GM23338 (cell line): Measurements from ENCODE around the gene RBM19. TPM values are rescaled to one million over a fixed set of nuclear protein-coding genes. Genes with fewer than 3 reads are reported as not detected.

Experiments
- ATAC-seq: fragments of 200-7000 bp; cut with Tn5 transposase; 3 replicates; pipeline ENCODE4 v1.9.1; 2020
- DNase-seq: peaks from one replicate; pipeline ENCODE4 v3.0.0-alpha.2; 2015; ENCODE audit warnings: low spot score
- H2AFZ ChIP-seq: fragments of 200-600 bp; sonication (generic); 2 replicates; pipeline ENCODE4 v1.8.0; 2016; ENCODE audit warnings: antibody characterized with exemption, mild to moderate bottlenecking, moderate library complexity
- H3F3A ChIP-seq: fragments of 200-600 bp; sonication (generic); replicated peaks from 2 replicates; pipeline ENCODE4 v1.8.0; 2017; ENCODE audit warnings: antibody characterized with exemption, mixed run types, low read depth
- H3K27ac ChIP-seq: fragments of 200-600 bp; sonication (generic); 2 replicates; pipeline ENCODE4 v1.6.1; 2016; ENCODE audit warnings: low read depth
- H3K27me3 ChIP-seq: fragments of 200-600 bp; sonication (generic); 2 replicates; pipeline ENCODE4 v1.8.0; 2016; ENCODE audit warnings: mild to moderate bottlenecking, mixed run types, moderate library complexity; ENCODE audit not compliant: insufficient read depth
- H3K36me3 ChIP-seq: fragments of 200-600 bp; sonication (generic); 2 replicates; pipeline ENCODE4 v1.8.0; 2016; ENCODE audit warnings: mild to moderate bottlenecking; ENCODE audit not compliant: insufficient read depth
- H3K4me1 ChIP-seq: fragments of 200-600 bp; sonication (generic); 2 replicates; pipeline ENCODE4 v1.8.0; 2016; ENCODE audit warnings: mild to moderate bottlenecking, moderate library complexity; ENCODE audit not compliant: insufficient read depth
- H3K4me2 ChIP-seq: fragments of 200-600 bp; sonication (generic); 2 replicates; pipeline ENCODE4 v1.7.1; 2017; ENCODE audit warnings: mixed run types
- H3K4me3 ChIP-seq: fragments of 200-600 bp; sonication (generic); 2 replicates; pipeline ENCODE4 v1.6.1; 2016; ENCODE audit warnings: mixed run types
- H3K79me2 ChIP-seq: fragments of 200-600 bp; sonication (generic); replicated peaks from 2 replicates; pipeline ENCODE4 v1.8.0; 2017; ENCODE audit warnings: mild to moderate bottlenecking; ENCODE audit not compliant: insufficient read depth
- H3K9me2 ChIP-seq: fragments of 200-600 bp; sonication (generic); 2 replicates; pipeline ENCODE4 v1.8.0; 2017; ENCODE audit not compliant: insufficient read depth
- H4K20me1 ChIP-seq: fragments of 200-600 bp; sonication (generic); replicated peaks from 2 replicates; pipeline ENCODE4 v1.8.0; 2017; ENCODE audit warnings: mild to moderate bottlenecking; ENCODE audit not compliant: insufficient read depth
- H3K27ac Mint-ChIP-seq: 2 replicates; pipeline ENCODE4 v1.8.0; 2020; ENCODE audit warnings: inconsistent platforms, mild to moderate bottlenecking, moderate library complexity, mixed read lengths
- H3K27me3 Mint-ChIP-seq: 3 replicates; pipeline ENCODE4 v1.8.0; 2022; ENCODE audit warnings: low read depth, mild to moderate bottlenecking, moderate library complexity, mixed read lengths, inconsistent platforms; ENCODE audit not compliant: insufficient read depth, poor library complexity
- H3K36me3 Mint-ChIP-seq: 3 replicates; pipeline ENCODE4 v1.8.0; 2021; ENCODE audit warnings: low read depth, mild to moderate bottlenecking, inconsistent platforms, moderate library complexity, mixed read lengths
- H3K4me1 Mint-ChIP-seq: 3 replicates; pipeline ENCODE4 v1.8.0; 2020; ENCODE audit warnings: mild to moderate bottlenecking, inconsistent platforms, mixed read lengths
- H3K4me3 Mint-ChIP-seq: 3 replicates; pipeline ENCODE4 v1.8.0; 2021; ENCODE audit warnings: moderate library complexity, mild to moderate bottlenecking, inconsistent platforms, mixed read lengths
- H3K9me3 Mint-ChIP-seq: 3 replicates; pipeline ENCODE4 v1.8.0; 2020; ENCODE audit warnings: moderate library complexity, mild to moderate bottlenecking, inconsistent platforms, mixed read lengths
- CREB1 ChIP-seq: fragments of 250-450 bp; sonication (Bioruptor Pico); IDR thresholded peaks from 2 replicates; pipeline ENCODE4 v1.5.0; 2020; ENCODE audit warnings: low read depth, mild to moderate bottlenecking, moderate library complexity
- CTCF ChIP-seq, 2 experiments: fragments of 200-600 bp in 1 of 2; sonication (generic) in 1 of 2; conservative IDR thresholded peaks; 2 replicates each; pipeline versions ENCODE4 v1.5.1 to v1.6.1; 2016 to 2017; ENCODE audit warnings: antibody characterized with exemption in 2 of 2, low read depth in 2 of 2, mild to moderate bottlenecking in 2 of 2, moderate library complexity in 1 of 2
- ETS1 ChIP-seq: IDR thresholded peaks from 2 replicates; pipeline ENCODE4 v1.6.1; 2016; ENCODE audit warnings: antibody characterized with exemption
- EZH2 ChIP-seq: fragments of 200-600 bp; sonication (generic); IDR thresholded peaks from one replicate; pipeline ENCODE4 v1.8.0; 2017; ENCODE audit warnings: antibody characterized with exemption, mild to moderate bottlenecking, low read depth; ENCODE audit not compliant: unreplicated experiment
- EZH2phosphoT487 ChIP-seq: fragments of 200-600 bp; sonication (generic); IDR thresholded peaks from one replicate; pipeline ENCODE4 v1.8.1; 2018; ENCODE audit warnings: antibody characterized with exemption; ENCODE audit not compliant: unreplicated experiment
- JUNB ChIP-seq: IDR thresholded peaks from one replicate; pipeline ENCODE4 v1.6.1; 2016; ENCODE audit warnings: antibody characterized with exemption; ENCODE audit not compliant: unreplicated experiment
- NANOG ChIP-seq: IDR thresholded peaks from 2 replicates; pipeline ENCODE4 v1.6.1; 2016; ENCODE audit warnings: antibody characterized with exemption, borderline replicate concordance
- POLR2AphosphoS5 ChIP-seq: IDR thresholded peaks from 2 replicates; pipeline ENCODE4 v1.6.1; 2016; ENCODE audit warnings: antibody characterized with exemption, low read depth
- REST ChIP-seq: IDR thresholded peaks from one replicate; pipeline ENCODE4 v1.6.1; 2018; ENCODE audit warnings: antibody characterized with exemption; ENCODE audit not compliant: unreplicated experiment
- STAT1 ChIP-seq: IDR thresholded peaks from one replicate; pipeline ENCODE4 v1.6.1; 2016; ENCODE audit warnings: antibody characterized with exemption; ENCODE audit not compliant: unreplicated experiment
- ZNF114 ChIP-seq: fragments of 250-450 bp; sonication (Bioruptor Pico); IDR thresholded peaks from 2 replicates; pipeline ENCODE4 v1.5.0; 2020; ENCODE audit warnings: mild to moderate bottlenecking, moderate library complexity
- ZNF331 ChIP-seq: fragments of 250-450 bp; sonication (Bioruptor Pico); IDR thresholded peaks from 2 replicates; pipeline ENCODE4 v1.5.0; 2020; ENCODE audit warnings: low read depth, mild to moderate bottlenecking, moderate library complexity
- ZNF462 ChIP-seq: fragments of 250-450 bp; sonication (Bioruptor Pico); IDR thresholded peaks from 2 replicates; pipeline ENCODE4 v1.5.0; 2020; ENCODE audit warnings: mild to moderate bottlenecking, moderate library complexity
- polyA plus RNA-seq: library from polyadenylated mRNA; unstranded; fragments of >200 nt; fragmentation: Nextera tagmentation; extraction: Ambion mirVana; gene quantifications from 2 replicates; pipeline ENCODE4 v1.2.1, GENCODE V29; 2016
- total RNA-seq: library from RNA; depleted of rRNA; stranded (reverse); fragments of >200 nt; shearing (Covaris generic); gene quantifications from 2 replicates; pipeline ENCODE4 v1.2.3, GENCODE V29; 2014

The RBM19 gene
- total and polyA plus RNA-seq, 2 experiments from 2014 or later = 43.4 to 56.7 TPM

- H3K9me3 Mint-ChIP-seq = no peaks in the 10 kb centered on the region
- Histone ChIP-seq H4K20me1 (no peaks in the 10 kb centered on the region), H3K79me2 (no peaks in the 10 kb centered on the region)
Observed at GRCh38 chr12:113841786-113842185, 124.3 kb downstream of the RBM19 start.

More at GRCh38 chr12:113841786-113842185, 124.3 kb downstream of the RBM19 start:
- no peak overlapping the region for H2AFZ ChIP-seq
- no peaks in the 10 kb centered on the region for H3K27me3 ChIP-seq
- no peaks in the 10 kb centered on the region for H3K4me1 ChIP-seq
- H3K27ac Mint-ChIP-seq = no peak overlapping the region; the same call in 1 of the 2 replicates
- no peaks in the 10 kb centered on the region for H3K36me3 ChIP-seq
- H3K36me3 Mint-ChIP-seq = peaks cover 4% of the 10 kb centered on the region; the same call in 1 of the 3 replicates
- H3K27me3 Mint-ChIP-seq = no peaks in the 10 kb centered on the region
- TF ChIP-seq REST = no peak
- TF ChIP-seq ETS1 = no peak
- TF ChIP-seq ZNF331 (CRISPR knock-in tag) = no peak
- no peak for TF ChIP-seq JUNB
- no peak for TF ChIP-seq EZH2phosphoT487
- no peak for TF ChIP-seq STAT1
- no peak for TF ChIP-seq ZNF462 (CRISPR knock-in tag)
- no peak for TF ChIP-seq ZNF114 (CRISPR knock-in tag)
- no peak for TF ChIP-seq POLR2AphosphoS5
- no peak for TF ChIP-seq EZH2
- TF ChIP-seq CTCF (conservative IDR thresholded peaks at IDR 0.05; ENCODE audit: low read depth in 2 of 2) = no peak
- TF ChIP-seq CREB1 (CRISPR knock-in tag) = no peak
- no peak for TF ChIP-seq NANOG
- H3K4me3 Mint-ChIP-seq = no peak overlapping the region
- DNase-seq (no peak), ATAC-seq (no peak)
- no peak overlapping the region for H3K27ac ChIP-seq
- H3F3A ChIP-seq = 0 out of 2 replicates have a peak, but pooled peaks cover 4% of the 10 kb centered on the region
- no peak overlapping the region for H3K4me3 ChIP-seq
- no peak overlapping the region for H3K4me2 ChIP-seq
- H3K4me1 Mint-ChIP-seq = peaks cover 4% of the 10 kb centered on the region; the same call in 2 of the 3 replicates
- no peaks in the 10 kb centered on the region for H3K9me2 ChIP-seq
